GM12878 (cell line): ENCODE results near the gene NFKBIB. TPM values are rescaled to one million over a fixed set of nuclear protein-coding genes. Genes with fewer than 3 reads are reported as not detected.
A peak's percentile ranks its signal among the peaks of the same experiment; 100 is the strongest.

ENCODE experiments used
- CUX1 ChIP-seq: IDR thresholded peaks from 2 replicates; pipeline ENCODE4 v1.6.1; 2012; ENCODE audit warnings: improper control_type of control experiment, low read depth, low read length; ENCODE audit not compliant: insufficient replicate concordance
- DPF2 ChIP-seq: fragments of 450-650 bp; IDR thresholded peaks from 2 replicates; pipeline ENCODE4 v1.6.1; 2017; ENCODE audit warnings: mild to moderate bottlenecking
- EP300 ChIP-seq, 2 experiments: fragments of 150-350 bp in 1 of 2; IDR thresholded peaks; 2 replicates each; pipeline ENCODE4 v1.6.1; 2011 to 2012; ENCODE audit warnings: low read depth in 2 of 2, low read length in 2 of 2, borderline replicate concordance in 1 of 2, improper control_type of control experiment in 1 of 2, inconsistent platforms in 1 of 2; ENCODE audit not compliant: control insufficient read depth in 1 of 2
- ETV6 ChIP-seq, 2 experiments: fragments of 450-650 bp in 1 of 2; IDR thresholded peaks in 1 of 2; conservative IDR thresholded peaks in 1 of 2; 2 replicates each; pipeline ENCODE4 v1.6.1; 2014; ENCODE audit warnings: antibody characterized with exemption in 1 of 2, borderline replicate concordance in 1 of 2, low read depth in 1 of 2, mild to moderate bottlenecking in 1 of 2, moderate library complexity in 1 of 2
- POLR2AphosphoS2 ChIP-seq: IDR thresholded peaks from 2 replicates; pipeline ENCODE4 v1.6.1; 2011; ENCODE audit warnings: low read depth, mild to moderate bottlenecking, low read length, improper control_type of control experiment, moderate library complexity
- POU2F2 ChIP-seq: IDR thresholded peaks from 3 replicates; pipeline ENCODE4 v1.6.1; 2011; ENCODE audit warnings: low read depth, mild to moderate bottlenecking, low read length, borderline replicate concordance
- RAD21 ChIP-seq: IDR thresholded peaks from 2 replicates; pipeline ENCODE4 v1.6.1; 2011; ENCODE audit warnings: mild to moderate bottlenecking, low read depth, low read length, moderate library complexity; ENCODE audit not compliant: insufficient read depth
- SIX5 ChIP-seq: IDR thresholded peaks from 2 replicates; pipeline ENCODE4 v1.6.1; 2011; ENCODE audit warnings: mild to moderate bottlenecking, low read depth, low read length, moderate library complexity; ENCODE audit not compliant: severe bottlenecking
- SMAD1 ChIP-seq: fragments of 450-650 bp; IDR thresholded peaks from 2 replicates; pipeline ENCODE4 v1.6.1; 2018; ENCODE audit warnings: mild to moderate bottlenecking, low read depth; ENCODE audit not compliant: partially characterized antibody
- TARDBP ChIP-seq: IDR thresholded peaks from 2 replicates; pipeline ENCODE4 v1.6.1; 2016; ENCODE audit warnings: borderline replicate concordance
- ZSCAN29 ChIP-seq: fragments of 450-650 bp; IDR thresholded peaks from 2 replicates; pipeline ENCODE4 v1.6.1; 2017; ENCODE audit warnings: mild to moderate bottlenecking, moderate library complexity
- polyA plus RNA-seq, 11 experiments: library from polyadenylated mRNA; depleted of rRNA in 4 of 11; unstranded in 6 of 11; stranded (reverse) in 5 of 11; fragments of >200 nt; fragmentation: Nextera tagmentation in 4 of 11; fragmentation: Illumina TruSeq in 1 of 11; extraction: Ambion mirVana in 4 of 11; extraction: Trizol in 1 of 11; gene quantifications; 1 replicate in 1 of 11; 2 replicates in 10 of 11; pipeline versions ENCODE4 v1.2.1 to v1.2.3, GENCODE V29; 2011 to 2016; ENCODE audit warnings: inconsistent platforms in 2 of 11, missing spikeins in 2 of 11, low read depth in 1 of 11
- total RNA-seq, 4 experiments: library from RNA; depleted of rRNA in 3 of 4; stranded (reverse); fragments of >200 nt in 3 of 4; fragmentation: Illumina TruSeq in 1 of 4; extraction: Trizol in 1 of 4; gene quantifications; 2 replicates each; pipeline versions ENCODE4 v1.2.1 to v1.2.3, GENCODE V29; 2013 to 2021
- TF ChIP-seq, protein P1 (sequence below): fragments of 450-650 bp; IDR thresholded peaks from 2 replicates; pipeline ENCODE4 v1.6.1; 2017; ENCODE audit warnings: mild to moderate bottlenecking, moderate library complexity
- TF ChIP-seq, protein P2 (sequence below): fragments of 450-650 bp; IDR thresholded peaks from 2 replicates; pipeline ENCODE4 v1.6.1; 2014; ENCODE audit warnings: mild to moderate bottlenecking
- TF ChIP-seq, protein P3 (sequence below), 3 experiments: IDR thresholded peaks in 2 of 3; conservative IDR thresholded peaks in 1 of 3; 2 replicates each; pipeline ENCODE4 v1.5.1; 2011; ENCODE audit warnings: low read depth in 3 of 3, low read length in 3 of 3, mild to moderate bottlenecking in 3 of 3, control low read depth in 2 of 3, moderate library complexity in 2 of 3, inconsistent platforms in 1 of 3, mixed read lengths in 1 of 3; ENCODE audit not compliant: control insufficient read depth in 2 of 3, insufficient read depth in 1 of 3; ENCODE audit errors: extremely low read depth in 1 of 3

NFKBIB gene
- total and polyA plus RNA-seq, 10 of the 15 experiments (the other 5 are each of a cell fraction or from before 2014, with no cell fraction given) = 1.2 to 60.9 (median 31.0) TPM

- TF ChIP-seq RAD21 (no peak), EP300 (IDR thresholded peaks at IDR 0.05; ENCODE audit: borderline replicate concordance in 1 of 2, control insufficient read depth in 1 of 2, low read depth in 2 of 2, low read length in 2 of 2) (no peak), SMAD1 (no peak), CUX1 (no peak), ETV6 (conservative IDR thresholded peaks at IDR 0.05 in 1 of 2, IDR thresholded peaks at IDR 0.05 in 1 of 2; ENCODE audit: borderline replicate concordance in 1 of 2, low read depth in 1 of 2) (no peak), TARDBP (peak; percentile 94), ZSCAN29 (no peak), POU2F2 (peak; percentile 43; the same call in 1 of the 3 replicates), POLR2AphosphoS2 (0 out of 2 replicates have a peak, but pooled peaks have one; percentile 37), SIX5 (peak; percentile 99), DPF2 (0 out of 2 replicates have a peak, but pooled peaks have one; percentile 2)
- TF ChIP-seq, protein P1, sequence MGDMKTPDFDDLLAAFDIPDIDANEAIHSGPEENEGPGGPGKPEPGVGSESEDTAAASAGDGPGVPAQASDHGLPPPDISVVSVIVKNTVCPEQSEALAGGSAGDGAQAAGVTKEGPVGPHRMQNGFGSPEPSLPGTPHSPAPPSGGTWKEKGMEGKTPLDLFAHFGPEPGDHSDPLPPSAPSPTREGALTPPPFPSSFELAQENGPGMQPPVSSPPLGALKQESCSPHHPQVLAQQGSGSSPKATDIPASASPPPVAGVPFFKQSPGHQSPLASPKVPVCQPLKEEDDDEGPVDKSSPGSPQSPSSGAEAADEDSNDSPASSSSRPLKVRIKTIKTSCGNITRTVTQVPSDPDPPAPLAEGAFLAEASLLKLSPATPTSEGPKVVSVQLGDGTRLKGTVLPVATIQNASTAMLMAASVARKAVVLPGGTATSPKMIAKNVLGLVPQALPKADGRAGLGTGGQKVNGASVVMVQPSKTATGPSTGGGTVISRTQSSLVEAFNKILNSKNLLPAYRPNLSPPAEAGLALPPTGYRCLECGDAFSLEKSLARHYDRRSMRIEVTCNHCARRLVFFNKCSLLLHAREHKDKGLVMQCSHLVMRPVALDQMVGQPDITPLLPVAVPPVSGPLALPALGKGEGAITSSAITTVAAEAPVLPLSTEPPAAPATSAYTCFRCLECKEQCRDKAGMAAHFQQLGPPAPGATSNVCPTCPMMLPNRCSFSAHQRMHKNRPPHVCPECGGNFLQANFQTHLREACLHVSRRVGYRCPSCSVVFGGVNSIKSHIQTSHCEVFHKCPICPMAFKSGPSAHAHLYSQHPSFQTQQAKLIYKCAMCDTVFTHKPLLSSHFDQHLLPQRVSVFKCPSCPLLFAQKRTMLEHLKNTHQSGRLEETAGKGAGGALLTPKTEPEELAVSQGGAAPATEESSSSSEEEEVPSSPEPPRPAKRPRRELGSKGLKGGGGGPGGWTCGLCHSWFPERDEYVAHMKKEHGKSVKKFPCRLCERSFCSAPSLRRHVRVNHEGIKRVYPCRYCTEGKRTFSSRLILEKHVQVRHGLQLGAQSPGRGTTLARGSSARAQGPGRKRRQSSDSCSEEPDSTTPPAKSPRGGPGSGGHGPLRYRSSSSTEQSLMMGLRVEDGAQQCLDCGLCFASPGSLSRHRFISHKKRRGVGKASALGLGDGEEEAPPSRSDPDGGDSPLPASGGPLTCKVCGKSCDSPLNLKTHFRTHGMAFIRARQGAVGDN = 0 out of 2 replicates have a peak, but pooled peaks have one; percentile 16
- TF ChIP-seq, protein P2, sequence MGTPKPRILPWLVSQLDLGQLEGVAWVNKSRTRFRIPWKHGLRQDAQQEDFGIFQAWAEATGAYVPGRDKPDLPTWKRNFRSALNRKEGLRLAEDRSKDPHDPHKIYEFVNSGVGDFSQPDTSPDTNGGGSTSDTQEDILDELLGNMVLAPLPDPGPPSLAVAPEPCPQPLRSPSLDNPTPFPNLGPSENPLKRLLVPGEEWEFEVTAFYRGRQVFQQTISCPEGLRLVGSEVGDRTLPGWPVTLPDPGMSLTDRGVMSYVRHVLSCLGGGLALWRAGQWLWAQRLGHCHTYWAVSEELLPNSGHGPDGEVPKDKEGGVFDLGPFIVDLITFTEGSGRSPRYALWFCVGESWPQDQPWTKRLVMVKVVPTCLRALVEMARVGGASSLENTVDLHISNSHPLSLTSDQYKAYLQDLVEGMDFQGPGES = peak; percentile 75
- TF ChIP-seq, protein P3, sequence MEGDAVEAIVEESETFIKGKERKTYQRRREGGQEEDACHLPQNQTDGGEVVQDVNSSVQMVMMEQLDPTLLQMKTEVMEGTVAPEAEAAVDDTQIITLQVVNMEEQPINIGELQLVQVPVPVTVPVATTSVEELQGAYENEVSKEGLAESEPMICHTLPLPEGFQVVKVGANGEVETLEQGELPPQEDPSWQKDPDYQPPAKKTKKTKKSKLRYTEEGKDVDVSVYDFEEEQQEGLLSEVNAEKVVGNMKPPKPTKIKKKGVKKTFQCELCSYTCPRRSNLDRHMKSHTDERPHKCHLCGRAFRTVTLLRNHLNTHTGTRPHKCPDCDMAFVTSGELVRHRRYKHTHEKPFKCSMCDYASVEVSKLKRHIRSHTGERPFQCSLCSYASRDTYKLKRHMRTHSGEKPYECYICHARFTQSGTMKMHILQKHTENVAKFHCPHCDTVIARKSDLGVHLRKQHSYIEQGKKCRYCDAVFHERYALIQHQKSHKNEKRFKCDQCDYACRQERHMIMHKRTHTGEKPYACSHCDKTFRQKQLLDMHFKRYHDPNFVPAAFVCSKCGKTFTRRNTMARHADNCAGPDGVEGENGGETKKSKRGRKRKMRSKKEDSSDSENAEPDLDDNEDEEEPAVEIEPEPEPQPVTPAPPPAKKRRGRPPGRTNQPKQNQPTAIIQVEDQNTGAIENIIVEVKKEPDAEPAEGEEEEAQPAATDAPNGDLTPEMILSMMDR (IDR thresholded peaks at IDR 0.05 in 2 of 3, conservative IDR thresholded peaks at IDR 0.05 in 1 of 3; ENCODE audit: control insufficient read depth in 2 of 3, extremely low read depth in 1 of 3, insufficient read depth in 1 of 3, low read depth in 3 of 3, low read length in 3 of 3) = no peak
These were observed at the start of gene NFKBIB, which contains the start of gene SIRT2 (continued) for GRCh38 chr19:38899447-38900201.
